Measurements from ENCODE around the gene PVR. TPM values are rescaled to one million over a fixed set of nuclear protein-coding genes. Genes with fewer than 3 reads are reported as not detected.
A peak's percentile ranks its signal among the peaks of the same experiment; 100 is the strongest.
"Not testable (repeated sequence)": the region's sequence is repeated elsewhere in the genome, so short reads cannot be mapped to it uniquely, and the experiment has no call there.

The PVR gene
- total and polyA plus RNA-seq, 5 donors from 2014 or later, result 0.25 to 0.37 TPM; not detected in 3

DNA sequence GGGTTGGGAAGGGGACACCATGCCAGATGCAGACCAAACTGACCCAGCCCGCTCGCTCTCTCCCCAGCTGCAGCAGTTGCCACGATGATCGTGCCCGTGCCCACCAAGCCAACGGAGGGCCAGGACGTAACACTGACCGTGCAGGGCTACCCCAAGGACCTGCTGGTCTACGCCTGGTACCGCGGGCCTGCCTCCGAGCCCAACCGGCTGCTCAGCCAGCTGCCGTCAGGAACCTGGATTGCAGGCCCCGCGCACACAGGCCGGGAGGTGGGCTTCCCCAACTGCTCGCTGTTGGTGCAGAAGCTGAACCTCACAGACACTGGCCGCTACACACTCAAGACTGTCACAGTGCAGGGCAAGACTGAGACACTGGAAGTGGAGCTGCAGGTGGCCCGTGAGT is 64.1 kb downstream of the PVR start:
- no peak for DNase-seq

DNA sequence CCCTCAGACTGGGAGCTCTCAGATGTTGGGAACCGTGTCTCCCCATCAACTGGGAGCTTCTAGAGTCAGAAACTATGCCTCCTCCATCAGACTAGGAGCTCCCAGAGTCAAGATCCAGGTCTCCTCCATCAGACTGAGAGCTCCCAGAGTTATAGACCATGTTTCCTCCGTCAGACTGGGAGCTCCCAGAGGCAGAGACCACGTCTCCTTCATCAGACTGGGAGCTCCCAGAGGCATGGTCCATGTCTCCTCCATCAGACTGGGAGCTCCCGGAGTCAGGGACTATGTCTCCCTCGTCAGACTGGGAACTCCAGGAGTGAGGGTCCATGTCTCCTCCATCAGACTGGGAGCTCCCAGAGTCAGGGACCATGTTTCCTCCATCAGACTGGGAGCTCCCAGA is 65.2 kb downstream of the PVR start:
- Mint-ChIP-seq H3K27ac (no peak overlapping the region), H3K4me1 (no peaks in the 10 kb centered on the region), H3K27me3 (no peaks in the 10 kb centered on the region), H3K36me3 (no peaks in the 10 kb centered on the region), H3K9me3 (peaks cover 0 to under 1% (median 0%) of the 10 kb centered on the region in 7 donors), H3K4me3 (no peak overlapping the region)
- no peaks in the 10 kb centered on the region for H3K9me3 ChIP-seq (ENCODE audit: control insufficient read depth in 2 of 2, low read length in 2 of 2)
- DNase-seq (no peak), ATAC-seq (ENCODE audit: low read depth in 2 of 2) (no peak)
- no peaks in the 10 kb centered on the region for H3K27me3 ChIP-seq (ENCODE audit: control insufficient read depth, insufficient read depth, low read length)
- no peaks in the 10 kb centered on the region for H3K36me3 ChIP-seq (ENCODE audit: control insufficient read depth, insufficient read depth, low read length)
- H3K4me1 ChIP-seq (ENCODE audit: control insufficient read depth, insufficient read depth, low read length, poor library complexity, severe bottlenecking), result no peaks in the 10 kb centered on the region
- no peak overlapping the region for H3K27ac ChIP-seq (ENCODE audit: insufficient read depth, low read length, poor library complexity, severe bottlenecking)
- no peak overlapping the region for H3K4me3 ChIP-seq (ENCODE audit: low read depth, low read length)

More for the DNA sequence above, 64.1 kb downstream of the PVR start:
- Histone ChIP-seq H3K4me1 (ENCODE audit: control insufficient read depth, insufficient read depth, low read length, poor library complexity, severe bottlenecking) (no peaks in the 10 kb centered on the region), H3K27ac (ENCODE audit: insufficient read depth, low read length, poor library complexity, severe bottlenecking) (no peak overlapping the region), H3K36me3 (ENCODE audit: control insufficient read depth, insufficient read depth, low read length) (no peaks in the 10 kb centered on the region), H3K9me3 (ENCODE audit: control insufficient read depth in 2 of 2, low read length in 2 of 2) (no peaks in the 10 kb centered on the region), H3K27me3 (ENCODE audit: control insufficient read depth, insufficient read depth, low read length) (no peaks in the 10 kb centered on the region), H3K4me3 (ENCODE audit: low read depth, low read length) (no peak overlapping the region)
- Mint-ChIP-seq H3K9me3 (no peaks in the 10 kb centered on the region), H3K36me3 (no peaks in the 10 kb centered on the region), H3K4me1 (no peaks in the 10 kb centered on the region), H3K27ac (no peak overlapping the region), H3K4me3 (no peak overlapping the region), H3K27me3 (no peaks in the 10 kb centered on the region)
- no peak for ATAC-seq (ENCODE audit: low read depth in 2 of 2)

DNA sequence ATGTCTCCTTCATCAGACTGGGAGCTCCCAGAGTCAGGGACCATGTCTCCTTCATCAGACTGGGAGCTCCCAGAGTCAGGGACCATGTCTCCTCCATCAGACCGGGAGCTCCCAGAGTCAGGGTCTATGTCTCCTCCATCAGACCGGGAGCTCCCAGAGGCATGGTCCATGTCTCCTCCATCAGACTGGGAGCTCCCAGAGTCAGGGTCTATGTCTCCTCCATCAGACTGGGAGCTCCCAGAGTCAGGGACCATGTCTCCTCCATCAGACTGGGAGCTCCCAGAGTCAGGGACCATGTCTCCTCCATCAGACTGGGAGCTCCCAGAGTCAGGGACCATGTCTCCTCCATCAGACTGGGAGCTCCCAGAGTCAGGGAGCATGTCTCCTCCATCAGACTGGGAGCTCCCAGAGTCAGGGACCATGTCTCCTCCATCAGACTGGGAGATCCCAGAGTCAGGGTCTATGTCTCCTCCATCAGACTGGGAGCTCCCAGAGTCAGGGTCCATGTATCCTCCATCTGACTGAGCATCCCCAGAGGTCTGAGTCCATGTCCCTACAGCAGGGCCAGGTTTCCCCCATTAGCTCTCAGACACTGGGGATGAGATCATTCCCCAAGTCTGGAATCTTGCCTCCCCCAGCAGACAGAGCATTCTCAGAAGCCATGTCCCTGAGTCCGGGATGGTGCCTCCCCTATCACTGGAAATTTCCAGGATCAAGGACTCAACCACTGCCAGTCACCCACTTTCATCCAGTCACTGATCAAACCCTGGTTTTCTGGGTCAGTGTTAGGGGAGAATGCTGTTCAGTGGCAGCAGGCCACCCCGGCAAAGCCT is 65.9 kb downstream of the PVR start:
- not testable (repeated sequence) for H3K4me1 Mint-ChIP-seq; H3K4me3 ChIP-seq (ENCODE audit: low read depth, low read length); H3K27ac ChIP-seq (ENCODE audit: insufficient read depth, low read length, poor library complexity, severe bottlenecking); H3K36me3 ChIP-seq (ENCODE audit: control insufficient read depth, insufficient read depth, low read length); H3K4me1 ChIP-seq (ENCODE audit: control insufficient read depth, insufficient read depth, low read length, poor library complexity, severe bottlenecking); H3K9me3 Mint-ChIP-seq; H3K27me3 ChIP-seq (ENCODE audit: control insufficient read depth, insufficient read depth, low read length); H3K9me3 ChIP-seq (ENCODE audit: control insufficient read depth in 2 of 2, low read length in 2 of 2); DNase-seq; H3K4me3 Mint-ChIP-seq; ATAC-seq (ENCODE audit: low read depth in 2 of 2); H3K27me3 Mint-ChIP-seq; H3K27ac Mint-ChIP-seq; H3K36me3 Mint-ChIP-seq

DNA sequence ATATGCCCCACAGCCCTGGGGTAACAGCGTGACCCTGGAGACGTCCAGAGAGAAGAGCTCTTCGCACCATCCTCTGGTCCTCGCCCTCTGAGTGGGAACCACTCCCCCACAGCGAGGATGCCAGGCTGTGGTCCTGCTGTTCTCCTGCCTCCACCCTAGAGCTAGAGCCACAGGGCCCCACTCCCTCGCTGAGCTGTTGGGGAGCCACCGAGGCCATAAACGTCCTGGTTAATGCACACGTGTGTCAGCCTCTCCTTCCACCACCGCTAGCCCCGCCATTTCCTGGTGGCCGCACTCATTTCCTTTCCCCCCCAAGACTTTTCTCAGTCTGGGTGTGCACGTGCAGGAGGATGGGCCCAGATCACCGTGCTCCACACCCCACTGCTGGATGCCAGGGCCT is 66.8 kb downstream of the PVR start:
- no peak overlapping the region for H3K4me3 Mint-ChIP-seq
- H3K4me3 ChIP-seq (ENCODE audit: low read depth, low read length), result no peak overlapping the region
- no peaks in the 10 kb centered on the region for H3K4me1 ChIP-seq (ENCODE audit: control insufficient read depth, insufficient read depth, low read length, poor library complexity, severe bottlenecking)
- no peaks in the 10 kb centered on the region for H3K4me1 Mint-ChIP-seq
- DNase-seq (no peak), ATAC-seq (ENCODE audit: low read depth in 2 of 2) (no peak)
- H3K9me3 Mint-ChIP-seq, result peaks cover 0 to 14% (median 2%) of the 10 kb centered on the region in 7 donors
- peaks cover 4 to 9% of the 10 kb centered on the region in 2 experiments for H3K9me3 ChIP-seq (ENCODE audit: control insufficient read depth in 2 of 2, low read length in 2 of 2)
- H3K27me3 Mint-ChIP-seq, result no peaks in the 10 kb centered on the region
- no peak overlapping the region for H3K27ac ChIP-seq (ENCODE audit: insufficient read depth, low read length, poor library complexity, severe bottlenecking)
- no peaks in the 10 kb centered on the region for H3K36me3 ChIP-seq (ENCODE audit: control insufficient read depth, insufficient read depth, low read length)
- no peaks in the 10 kb centered on the region for H3K36me3 Mint-ChIP-seq
- no peaks in the 10 kb centered on the region for H3K27me3 ChIP-seq (ENCODE audit: control insufficient read depth, insufficient read depth, low read length)
- peak overlapping the region in 1 of 3 donors; percentile 63 for H3K27ac Mint-ChIP-seq

DNA sequence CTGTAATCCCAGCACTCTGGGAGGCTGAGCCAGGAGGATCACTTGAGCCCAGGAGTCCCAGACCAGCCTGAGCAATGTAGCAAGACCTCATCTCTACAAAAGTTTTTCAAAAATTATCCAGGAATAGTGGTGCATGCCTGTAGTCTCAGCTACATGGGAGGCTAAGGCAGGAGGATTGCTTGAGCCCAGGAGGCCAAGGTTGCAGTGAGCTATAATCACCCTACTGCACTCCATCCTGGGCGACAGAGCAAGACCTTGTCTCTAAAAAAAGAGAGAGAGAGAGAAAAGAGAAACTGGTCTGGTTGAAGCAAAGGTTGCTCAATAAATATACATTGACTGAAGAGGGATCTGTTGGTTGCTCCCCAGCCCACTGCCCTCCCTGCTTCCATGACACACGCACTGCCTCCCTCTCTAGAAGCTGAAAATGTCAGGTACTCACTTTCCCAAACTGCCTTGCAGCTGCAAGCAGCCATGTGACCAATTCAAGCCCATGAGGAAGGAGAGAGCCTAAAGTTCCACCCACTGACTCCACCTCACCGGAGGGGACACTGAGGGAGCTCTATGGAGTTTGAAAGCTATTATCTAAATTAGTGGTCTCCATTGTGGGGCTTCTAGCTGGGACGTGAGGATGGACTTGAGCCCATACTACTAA is 69.3 kb downstream of the PVR start:
- Histone ChIP-seq H3K36me3 (ENCODE audit: control insufficient read depth, insufficient read depth, low read length) (no peaks in the 10 kb centered on the region), H3K27ac (ENCODE audit: insufficient read depth, low read length, poor library complexity, severe bottlenecking) (no peak overlapping the region), H3K4me1 (ENCODE audit: control insufficient read depth, insufficient read depth, low read length, poor library complexity, severe bottlenecking) (no peaks in the 10 kb centered on the region), H3K27me3 (ENCODE audit: control insufficient read depth, insufficient read depth, low read length) (no peaks in the 10 kb centered on the region), H3K4me3 (ENCODE audit: low read depth, low read length) (no peak overlapping the region), H3K9me3 (ENCODE audit: control insufficient read depth in 2 of 2, low read length in 2 of 2) (peaks cover 4 to 15% of the 10 kb centered on the region in 2 experiments)
- DNase-seq (no peak), ATAC-seq (ENCODE audit: low read depth in 2 of 2) (no peak)
- Mint-ChIP-seq H3K36me3 (no peaks in the 10 kb centered on the region), H3K27me3 (no peaks in the 10 kb centered on the region), H3K9me3 (peaks cover 0 to 19% (median 3%) of the 10 kb centered on the region in 7 donors), H3K27ac (no peak overlapping the region), H3K4me1 (no peaks in the 10 kb centered on the region), H3K4me3 (no peak overlapping the region)

Other genes starting within 250 kb of the PVR start
- gene ZNF285, start 242.3 kb upstream of the PVR start, total RNA-seq, result 0.39 TPM
- 1 to 10 TPM in 3 of 4 donors, not detected in 1; 1.0 to 1.8 (median 1.2) TPM for gene ZNF285, start 242.3 kb upstream of the PVR start, polyA plus RNA-seq
- not detected for gene ZNF229, start 195.4 kb upstream of the PVR start, total RNA-seq
- gene ZNF229, start 195.4 kb upstream of the PVR start, polyA plus RNA-seq, result under 1 TPM in 3 of 4 donors, not detected in 1; 0.26 to 0.87 (median 0.68) TPM
- gene ZNF180, start 143.4 kb upstream of the PVR start, total RNA-seq, result 5.8 TPM
- gene ZNF180, start 143.4 kb upstream of the PVR start, polyA plus RNA-seq, result 10 to 100 TPM in 3 of 4 donors, 1 to 10 TPM in 1; 9.5 to 11.5 (median 10.6) TPM
- gene CEACAM20, start 114.2 kb upstream of the PVR start, total RNA-seq, result not detected
- gene CEACAM20, start 114.2 kb upstream of the PVR start, polyA plus RNA-seq, result not detected
- gene IGSF23, start 30.3 kb upstream of the PVR start, total RNA-seq, result not detected
- gene IGSF23, start 30.3 kb upstream of the PVR start, polyA plus RNA-seq, result not detected
- not detected for gene CEACAM19, start 27.6 kb downstream of the PVR start, total RNA-seq
- gene CEACAM19, start 27.6 kb downstream of the PVR start, polyA plus RNA-seq, result not detected
- not detected for gene CEACAM16, start 55.2 kb downstream of the PVR start, total RNA-seq
- gene CEACAM16, start 55.2 kb downstream of the PVR start, polyA plus RNA-seq, result not detected
- 231 TPM for gene BCL3, start 104.8 kb downstream of the PVR start, total RNA-seq
- gene BCL3, start 104.8 kb downstream of the PVR start, polyA plus RNA-seq, result 10 to 100 TPM in 1 of 4 donors, 1 to 10 TPM in 3; 3.4 to 12.5 (median 5.4) TPM
- gene CBLC, start 134.0 kb downstream of the PVR start, total RNA-seq, result not detected
- gene CBLC, start 134.0 kb downstream of the PVR start, polyA plus RNA-seq, result not detected
- gene BCAM, start 165.2 kb downstream of the PVR start, total RNA-seq, result not detected
- not detected for gene BCAM, start 165.2 kb downstream of the PVR start, polyA plus RNA-seq
- gene NECTIN2, start 202.4 kb downstream of the PVR start, total RNA-seq, result 1.1 TPM
- gene NECTIN2, start 202.4 kb downstream of the PVR start, polyA plus RNA-seq, result not detected
- gene TOMM40, start 247.3 kb downstream of the PVR start, total RNA-seq, result 26.4 TPM
- gene TOMM40, start 247.3 kb downstream of the PVR start, polyA plus RNA-seq, result 10 to 100 TPM; 22.8 to 27.8 (median 24.8) TPM

All from CD4-positive, CD25-positive, alpha-beta regulatory T cell (primary cell).